UCSD-AML1 (cell line): ENCODE measurements around the gene KRTAP20-3.

Source experiments
- DNase-seq: peaks from one replicate; lab custom pipeline; 2025; ENCODE audit not compliant: unreplicated experiment; lab: John Stamatoyannopoulos, UW

The KRTAP20-3 gene

GRCh38 chr21:30642564-30642963, at the start of gene KRTAP20-3:
KRTAP20-3 (plus strand) TSS chr21:30642864.
- DNase-seq: no peak

- no peak for DNase-seq
Observed at GRCh38 chr21:30598802-30599201, 43.9 kb upstream of the KRTAP20-3 start, which contains the start of gene KRTAP6-2. KRTAP6-2 (minus strand) TSS chr21:30598902; CDS start chr21:30598874, 28 bp downstream.

GRCh38 chr21:30600787-30601186, 41.9 kb upstream of the KRTAP20-3 start, which contains the start of gene KRTAP22-1:
KRTAP22-1 (plus strand) TSS chr21:30601087.
- DNase-seq: no peak

- DNase-seq: no peak
Observed at GRCh38 chr21:30605968-30606367, 36.7 kb upstream of the KRTAP20-3 start.

GRCh38 chr21:30612132-30612531, 30.5 kb upstream of the KRTAP20-3 start:
- no peak for DNase-seq

- no peak for DNase-seq
Observed at GRCh38 chr21:30613836-30614235, 28.8 kb upstream of the KRTAP20-3 start, which contains the start of gene KRTAP6-1. KRTAP6-1 (minus strand) TSS chr21:30613930; CDS start chr21:30613904, 26 bp downstream.

- no peak for DNase-seq
Observed at GRCh38 chr21:30615199-30615598, 27.5 kb upstream of the KRTAP20-3 start.

- DNase-seq: no peak
Observed at GRCh38 chr21:30616125-30616524, 26.5 kb upstream of the KRTAP20-3 start, which contains the start of gene KRTAP20-1. KRTAP20-1 (plus strand) TSS chr21:30616425; CDS start chr21:30616455, 30 bp downstream.

- no peak for DNase-seq
Observed at GRCh38 chr21:30620080-30620479, 22.6 kb upstream of the KRTAP20-3 start.

- DNase-seq: no peak
Observed at GRCh38 chr21:30620522-30620921, 22.1 kb upstream of the KRTAP20-3 start, which contains the start of gene KRTAP20-4. KRTAP20-4 (plus strand) TSS chr21:30620627.

- no peak for DNase-seq
Observed at GRCh38 chr21:30623362-30623761, 19.3 kb upstream of the KRTAP20-3 start.

GRCh38 chr21:30625449-30626165, 17.1 kb upstream of the KRTAP20-3 start:
- no peak for DNase-seq

- DNase-seq: no peak
Observed at GRCh38 chr21:30628109-30628508, 14.6 kb upstream of the KRTAP20-3 start.

- DNase-seq: no peak
Observed at GRCh38 chr21:30629200-30629599, 13.5 kb upstream of the KRTAP20-3 start.

GRCh38 chr21:30634906-30635305, 7.8 kb upstream of the KRTAP20-3 start, which contains the start of gene KRTAP20-2:
KRTAP20-2 (plus strand) TSS chr21:30635206; CDS start chr21:30635264, 58 bp downstream.
- DNase-seq: no peak

GRCh38 chr21:30638686-30639085, 4.0 kb upstream of the KRTAP20-3 start:
- DNase-seq: no peak

GRCh38 chr21:30646904-30647414, 4.3 kb downstream of the KRTAP20-3 start:
- DNase-seq: no peak

- no peak for DNase-seq
Observed at GRCh38 chr21:30652891-30653290, 10.2 kb downstream of the KRTAP20-3 start.

GRCh38 chr21:30668776-30669175, 26.1 kb downstream of the KRTAP20-3 start:
- DNase-seq: no peak

GRCh38 chr21:30672985-30673650, 30.5 kb downstream of the KRTAP20-3 start:
- DNase-seq: no peak

GRCh38 chr21:30674312-30674711, 31.6 kb downstream of the KRTAP20-3 start:
- no peak for DNase-seq

GRCh38 chr21:30676737-30677136, 34.1 kb downstream of the KRTAP20-3 start:
- DNase-seq: no peak
